OCI-LY1 (cell line): ENCODE results near the gene DEDD.
"Not testable (repeated sequence)": the region's sequence is repeated elsewhere in the genome, so short reads cannot be mapped to it uniquely, and the experiment has no call there.

Experiments
- H2AFZ ChIP-seq: fragments of 200-600 bp; sonication (generic), shearing (Covaris generic); 2 replicates; pipeline ENCODE4 v1.6.0; 2014; ENCODE audit warnings: antibody characterized with exemption, mild to moderate bottlenecking, low read length
- H3F3A ChIP-seq: fragments of 200-600 bp; sonication (generic), shearing (Covaris generic); 2 replicates; pipeline ENCODE4 v1.6.0; 2014; ENCODE audit warnings: mild to moderate bottlenecking, antibody characterized with exemption, low read length, moderate library complexity; ENCODE audit not compliant: insufficient read depth
- H3K27ac ChIP-seq: fragments of 200-600 bp; sonication (generic); 2 replicates; pipeline ENCODE4 v1.5.1; 2014; ENCODE audit warnings: low read length, mixed run types, mild to moderate bottlenecking, low read depth; ENCODE audit not compliant: poor library complexity, severe bottlenecking
- H3K27me3 ChIP-seq: fragments of 200-600 bp; sonication (generic); 2 replicates; pipeline ENCODE4 v1.6.0; 2014; ENCODE audit warnings: antibody characterized with exemption, mild to moderate bottlenecking, low read length, moderate library complexity; ENCODE audit not compliant: insufficient read depth
- H3K36me3 ChIP-seq: fragments of 200-600 bp; sonication (generic); 2 replicates; pipeline ENCODE4 v1.6.1; 2014; ENCODE audit warnings: mild to moderate bottlenecking, antibody characterized with exemption, low read length, moderate library complexity, mixed read lengths; ENCODE audit not compliant: insufficient read depth
- H3K4me1 ChIP-seq: fragments of 200-600 bp; sonication (generic); 2 replicates; pipeline ENCODE4 v1.5.1; 2014; ENCODE audit warnings: mild to moderate bottlenecking, low read length, moderate library complexity; ENCODE audit not compliant: insufficient read depth, severe bottlenecking
- H3K4me2 ChIP-seq: fragments of 200-600 bp; sonication (generic), shearing (Covaris generic); 2 replicates; pipeline ENCODE4 v1.6.1; 2014; ENCODE audit warnings: low read length
- H3K4me3 ChIP-seq: fragments of 200-600 bp; sonication (generic); 2 replicates; pipeline ENCODE4 v1.5.1; 2014; ENCODE audit warnings: low read length, low read depth, mild to moderate bottlenecking, mixed read lengths; ENCODE audit not compliant: poor library complexity, severe bottlenecking
- H3K79me2 ChIP-seq: fragments of 200-600 bp; shearing (Covaris generic); 2 replicates; pipeline ENCODE4 v1.6.1; 2016; ENCODE audit warnings: mixed run types, low read length, mixed read lengths; ENCODE audit not compliant: insufficient read depth
- H3K9ac ChIP-seq: fragments of 200-600 bp; sonication (generic), shearing (Covaris generic); 2 replicates; pipeline ENCODE4 v1.6.1; 2014; ENCODE audit warnings: mild to moderate bottlenecking, low read length, mixed read lengths
- H3K9me2 ChIP-seq: fragments of 200-600 bp; sonication (generic), shearing (Covaris generic); 2 replicates; pipeline ENCODE4 v1.6.1; 2014; ENCODE audit warnings: low read depth, mild to moderate bottlenecking, low read length, mixed read lengths
- H3K9me3 ChIP-seq: fragments of 200-600 bp; shearing (Covaris generic); 2 replicates; pipeline ENCODE4 v1.6.1; 2014; ENCODE audit warnings: low read length, mixed read lengths
- H4K20me1 ChIP-seq: fragments of 200-600 bp; sonication (generic), shearing (Covaris generic); 2 replicates; pipeline ENCODE4 v1.6.0; 2016; ENCODE audit warnings: mild to moderate bottlenecking, low read length; ENCODE audit not compliant: insufficient read depth
- CTCF ChIP-seq: fragments of 200-600 bp; sonication (generic), shearing (Covaris generic); IDR thresholded peaks from 2 replicates; pipeline ENCODE4 v1.5.1; 2017; ENCODE audit warnings: mild to moderate bottlenecking, antibody characterized with exemption, low read length, moderate library complexity, mixed read lengths
- EZH2 ChIP-seq: fragments of 200-600 bp; sonication (generic), shearing (Covaris generic); IDR thresholded peaks from 2 replicates; pipeline ENCODE4 v1.8.0; 2017; ENCODE audit warnings: borderline replicate concordance, mixed run types, mild to moderate bottlenecking, antibody characterized with exemption, low read length, moderate library complexity, mixed read lengths

The DEDD gene

GRCh38 chr1:161119092-161119903, 13.2 kb downstream of the DEDD start:
- Histone ChIP-seq H3K27ac (peak overlapping the region; percentile 64), H3K79me2 (peaks cover 34% of the 10 kb centered on the region), H4K20me1 (no peaks in the 10 kb centered on the region), H3K27me3 (no peaks in the 10 kb centered on the region), H3K4me2 (peak overlapping the region; percentile 92), H3K36me3 (peaks cover 63% of the 10 kb centered on the region), H3K9me3 (no peaks in the 10 kb centered on the region), H3F3A (no peaks in the 10 kb centered on the region), H2AFZ (no peak overlapping the region), H3K4me3 (peak overlapping the region; percentile 97), H3K9ac (peak overlapping the region; percentile 95), H3K9me2 (no peaks in the 10 kb centered on the region), H3K4me1 (peaks cover 44% of the 10 kb centered on the region)
- TF ChIP-seq EZH2 (no peak), CTCF (peak; percentile 52)

GRCh38 chr1:161117759-161118581, 14.5 kb downstream of the DEDD start, which contains the start of the genes NIT1 and PFDN2:
Gene NIT1 (plus strand): TSS chr1:161118105. CDS start chr1:161118177, 72 bp downstream.
Gene PFDN2 (minus strand): TSS chr1:161118037. CDS start chr1:161118026, 11 bp downstream.
- Histone ChIP-seq H4K20me1 (no peaks in the 10 kb centered on the region), H3K9me2 (no peaks in the 10 kb centered on the region), H3K79me2 (peaks cover 47% of the 10 kb centered on the region), H3K27me3 (no peaks in the 10 kb centered on the region), H3K4me3 (peak within 1 kb of the TSS; percentile 97), H3K9me3 (no peaks in the 10 kb centered on the region), H3K9ac (peak within 1 kb of the TSS; percentile 95), H3K4me1 (peaks cover 51% of the 10 kb centered on the region), H3K27ac (peak within 1 kb of the TSS; percentile 66), H2AFZ (no peak within 1 kb of the TSS), H3F3A (no peaks in the 10 kb centered on the region), H3K36me3 (peaks cover 62% of the 10 kb centered on the region), H3K4me2 (peak within 1 kb of the TSS; percentile 92)
- TF ChIP-seq CTCF (no peak), EZH2 (no peak)

- not testable (repeated sequence) for H3K4me2 ChIP-seq, H3F3A ChIP-seq, H3K9me2 ChIP-seq, H3K9ac ChIP-seq, H2AFZ ChIP-seq, H3K27ac ChIP-seq, H3K9me3 ChIP-seq, H4K20me1 ChIP-seq, H3K27me3 ChIP-seq
- Histone ChIP-seq H3K36me3 (peaks cover 42% of the 10 kb centered on the region), H3K4me3 (peak overlapping the region; percentile 97), H3K79me2 (peaks cover 65% of the 10 kb centered on the region), H3K4me1 (peaks cover 54% of the 10 kb centered on the region)
Measured at GRCh38 chr1:161115961-161116360, 16.5 kb downstream of the DEDD start.
